Measurements from ENCODE around the gene ZNF280A. TPM values are rescaled to one million over a fixed set of nuclear protein-coding genes. Genes with fewer than 3 reads are reported as not detected.

ZNF280A gene
- total RNA-seq, 1 experiment from 2014 or later = 0.81 TPM

DNA sequence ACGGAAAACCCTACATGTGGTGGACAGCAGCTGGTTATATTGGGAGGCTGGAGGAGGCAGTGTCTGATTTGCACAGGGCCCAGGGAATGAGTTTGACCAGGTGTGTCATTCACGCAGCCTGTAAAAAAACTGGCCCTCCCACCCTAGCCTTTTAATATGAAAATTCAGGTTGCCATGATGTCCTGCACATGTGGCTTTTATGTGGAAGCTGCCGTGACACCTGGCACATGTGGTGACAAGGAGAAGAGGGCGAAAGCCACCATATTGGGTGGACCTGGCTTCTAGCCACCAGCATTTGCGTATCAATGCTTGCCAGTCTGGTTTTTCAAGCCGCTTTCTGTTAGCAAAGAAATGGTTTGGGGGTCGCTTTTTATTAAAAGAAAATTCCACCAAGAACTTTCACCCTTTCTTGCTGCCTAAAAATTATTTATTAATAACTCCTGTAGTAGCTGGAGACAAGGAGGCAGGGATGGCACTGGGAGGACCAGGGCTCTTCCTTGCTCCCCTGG lies 54.9 kb downstream of the ZNF280A start:
- H2AFZ ChIP-seq (ENCODE audit: low read depth, low read length, poor library complexity, severe bottlenecking) = no peak overlapping the region
- TF ChIP-seq YY1 (IDR thresholded peaks at IDR 0.05; ENCODE audit: extremely low read depth, insufficient replicate concordance, low read depth, low read length) = no peak
- TF ChIP-seq EZH2phosphoT487 (IDR thresholded peaks at IDR 0.05; ENCODE audit: borderline replicate concordance) = no peak
- TF ChIP-seq POLR2A (IDR thresholded peaks at IDR 0.05; ENCODE audit: borderline replicate concordance, extremely low read depth, insufficient read depth, insufficient read length) = no peak
- TF ChIP-seq EGR1 (IDR thresholded peaks at IDR 0.05; ENCODE audit: low read depth) = no peak
- no peak for TF ChIP-seq ZNF274 (IDR thresholded peaks at IDR 0.05; ENCODE audit: low read depth, low read length)
- no peak for TF ChIP-seq SIN3A (IDR thresholded peaks at IDR 0.05; ENCODE audit: low read depth)
- TF ChIP-seq SP1 (IDR thresholded peaks at IDR 0.05; ENCODE audit: low read depth) = no peak
- no peak for TF ChIP-seq TCF7L2 (IDR thresholded peaks at IDR 0.05; ENCODE audit: borderline replicate concordance, extremely low read depth, insufficient read depth, insufficient read length)
- TF ChIP-seq, protein P1, sequence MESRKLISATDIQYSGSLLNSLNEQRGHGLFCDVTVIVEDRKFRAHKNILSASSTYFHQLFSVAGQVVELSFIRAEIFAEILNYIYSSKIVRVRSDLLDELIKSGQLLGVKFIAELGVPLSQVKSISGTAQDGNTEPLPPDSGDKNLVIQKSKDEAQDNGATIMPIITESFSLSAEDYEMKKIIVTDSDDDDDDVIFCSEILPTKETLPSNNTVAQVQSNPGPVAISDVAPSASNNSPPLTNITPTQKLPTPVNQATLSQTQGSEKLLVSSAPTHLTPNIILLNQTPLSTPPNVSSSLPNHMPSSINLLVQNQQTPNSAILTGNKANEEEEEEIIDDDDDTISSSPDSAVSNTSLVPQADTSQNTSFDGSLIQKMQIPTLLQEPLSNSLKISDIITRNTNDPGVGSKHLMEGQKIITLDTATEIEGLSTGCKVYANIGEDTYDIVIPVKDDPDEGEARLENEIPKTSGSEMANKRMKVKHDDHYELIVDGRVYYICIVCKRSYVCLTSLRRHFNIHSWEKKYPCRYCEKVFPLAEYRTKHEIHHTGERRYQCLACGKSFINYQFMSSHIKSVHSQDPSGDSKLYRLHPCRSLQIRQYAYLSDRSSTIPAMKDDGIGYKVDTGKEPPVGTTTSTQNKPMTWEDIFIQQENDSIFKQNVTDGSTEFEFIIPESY (IDR thresholded peaks at IDR 0.05; ENCODE audit: extremely low read depth, insufficient replicate concordance, low read length) = no peak
- no peak for TF ChIP-seq ELF1 (IDR thresholded peaks at IDR 0.05; ENCODE audit: borderline replicate concordance, low read depth)
- TF ChIP-seq, protein P2, sequence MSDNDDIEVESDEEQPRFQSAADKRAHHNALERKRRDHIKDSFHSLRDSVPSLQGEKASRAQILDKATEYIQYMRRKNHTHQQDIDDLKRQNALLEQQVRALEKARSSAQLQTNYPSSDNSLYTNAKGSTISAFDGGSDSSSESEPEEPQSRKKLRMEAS (IDR thresholded peaks at IDR 0.05) = no peak
- TF ChIP-seq SRF (IDR thresholded peaks at IDR 0.05; ENCODE audit: low read depth) = no peak
- no peak for TF ChIP-seq CBX3 (IDR thresholded peaks at IDR 0.05; ENCODE audit: low read depth)
- BruUV-seq (replicated peaks) = no TSS peak
- no peak overlapping the region for H3K27ac ChIP-seq (ENCODE audit: low read depth, low read length)
- ATAC-seq (no peak), DNase-seq (ENCODE audit: low read depth, low spot score) (no peak)
- no peaks in the 10 kb centered on the region for H3K79me2 ChIP-seq (ENCODE audit: insufficient read depth, low read length)
- no peaks in the 10 kb centered on the region for H3K4me1 ChIP-seq (ENCODE audit: control insufficient read depth in 1 of 2, insufficient read depth in 2 of 2, low read length in 2 of 2)
- no peak overlapping the region for H3K4me2 ChIP-seq (ENCODE audit: low read length)
- intact Hi-C loops (cut with micrococcal nuclease) = loop anchor here (2.0 to 10.0 kb wide), 3 partner anchors 120 to 420 kb away; no protein-coding TSS in a partner anchor
- H3K9me3 ChIP-seq (ENCODE audit: control insufficient read depth in 1 of 2, insufficient read depth in 1 of 2, low read depth in 1 of 2, low read length in 2 of 2) = 0 out of 4 replicates have a peak, but pooled peaks cover 0 to 3% of the 10 kb centered on the region in 2 experiments
- ChIA-PET CTCF (interaction anchor here (0.9 to 2.5 kb wide), 9 partner anchors 111 to 489 kb away, joined by 3 to 13 read pairs (median 6); no protein-coding TSS in a partner anchor), POLR2A (no interaction called here), RAD21 (ENCODE audit: low non-redundant PET in 1 of 2, low total read pairs in 2 of 2, uncharacterized antibody in 2 of 2, unreplicated experiment in 2 of 2) (no interaction called here)
- H3K9ac ChIP-seq (ENCODE audit: low read length) = no peak overlapping the region
- H3K9me2 ChIP-seq (ENCODE audit: insufficient read depth) = no peaks in the 10 kb centered on the region
- no peak overlapping the region for H3K4me3 ChIP-seq (replicated peaks in 1 of 2; ENCODE audit: low read depth in 1 of 2, low read length in 2 of 2)
- H4K20me1 ChIP-seq (ENCODE audit: insufficient read depth) = no peaks in the 10 kb centered on the region
- no peaks in the 10 kb centered on the region for H3K27me3 ChIP-seq (ENCODE audit: insufficient read depth, low read length)
- no peaks in the 10 kb centered on the region; a peak in 1 of 4 replicates for H3K36me3 ChIP-seq (ENCODE audit: control insufficient read depth in 1 of 2, insufficient read depth in 2 of 2, low read length in 2 of 2)
